ENCODE data around the gene RNF181. TPM values are rescaled to one million over a fixed set of nuclear protein-coding genes. Genes with fewer than 3 reads are reported as not detected.

Gene RNF181
- total and polyA plus RNA-seq, 2 of the 13 experiments (the other 11 are each of a cell fraction or from before 2014, with no cell fraction given): 224 to 578 TPM

GRCh38 chr2:85611705-85612587, 16.4 kb downstream of the RNF181 start, which contains the start of gene C2orf68 (continued):
- TF ChIP-seq AKNA (CRISPR knock-in tag; IDR thresholded peaks at IDR 0.05; ENCODE audit: borderline replicate concordance): no peak
- no peak for TF ChIP-seq RARG (CRISPR knock-in tag; IDR thresholded peaks at IDR 0.05; ENCODE audit: low read depth)
- 0 out of 2 replicates have a peak, but pooled peaks have one; percentile 61 for TF ChIP-seq HOMEZ (CRISPR knock-in tag; IDR thresholded peaks at IDR 0.05; ENCODE audit: low read depth)
- TF ChIP-seq HOXA7 (CRISPR knock-in tag; IDR thresholded peaks at IDR 0.05): no peak
- peak; percentile 85; the same call in 1 of the 2 replicates for TF ChIP-seq THAP9 (CRISPR knock-in tag; IDR thresholded peaks at IDR 0.05; ENCODE audit: borderline replicate concordance)
- TF ChIP-seq HNRNPL (IDR thresholded peaks at IDR 0.05; ENCODE audit: low read depth, low read length): no peak
- TF ChIP-seq ZNF816 (CRISPR knock-in tag; IDR thresholded peaks at IDR 0.05; ENCODE audit: borderline replicate concordance): no peak; the same call in 1 of the 2 replicates
- TF ChIP-seq SIX1 (CRISPR knock-in tag; IDR thresholded peaks at IDR 0.05; ENCODE audit: borderline replicate concordance): 0 out of 2 replicates have a peak, but pooled peaks have one; percentile 9
- no peak; the same call in 1 of the 2 replicates for TF ChIP-seq GPN1 (CRISPR knock-in tag; IDR thresholded peaks at IDR 0.05; ENCODE audit: borderline replicate concordance)
- TF ChIP-seq POGK (CRISPR knock-in tag; conservative IDR thresholded peaks at IDR 0.05): peak; percentile 33; the same call in 1 of the 2 replicates
- peak; percentile 64; the same call in 1 of the 2 replicates for TF ChIP-seq PHF21A (CRISPR knock-in tag; IDR thresholded peaks at IDR 0.05)
- TF ChIP-seq ZNF724P (CRISPR knock-in tag; IDR thresholded peaks at IDR 0.05; ENCODE audit: borderline replicate concordance): peak; percentile 86; the same call in 1 of the 2 replicates
- TF ChIP-seq ZNF33B (CRISPR knock-in tag; IDR thresholded peaks at IDR 0.05): peak; percentile 51; the same call in 1 of the 2 replicates
- peak; percentile 55; the same call in 1 of the 3 replicates for TF ChIP-seq MXI1 (IDR thresholded peaks at IDR 0.05; ENCODE audit: borderline replicate concordance, low read depth, low read length)
